Uterine smooth muscle cell (primary cell): ENCODE measurements around the gene ORC1. TPM values are rescaled to one million over a fixed set of nuclear protein-coding genes. Genes with fewer than 3 reads are reported as not detected.

Experiments
- total RNA-seq: library from RNA; depleted of rRNA; stranded (reverse); fragments of >200 nt; gene quantifications from 2 replicates; pipeline ENCODE4 v1.2.3, GENCODE V29; 2014

ORC1 gene
- 3.4 and 13.4 TPM in 2 replicates for total RNA-seq

DNA sequence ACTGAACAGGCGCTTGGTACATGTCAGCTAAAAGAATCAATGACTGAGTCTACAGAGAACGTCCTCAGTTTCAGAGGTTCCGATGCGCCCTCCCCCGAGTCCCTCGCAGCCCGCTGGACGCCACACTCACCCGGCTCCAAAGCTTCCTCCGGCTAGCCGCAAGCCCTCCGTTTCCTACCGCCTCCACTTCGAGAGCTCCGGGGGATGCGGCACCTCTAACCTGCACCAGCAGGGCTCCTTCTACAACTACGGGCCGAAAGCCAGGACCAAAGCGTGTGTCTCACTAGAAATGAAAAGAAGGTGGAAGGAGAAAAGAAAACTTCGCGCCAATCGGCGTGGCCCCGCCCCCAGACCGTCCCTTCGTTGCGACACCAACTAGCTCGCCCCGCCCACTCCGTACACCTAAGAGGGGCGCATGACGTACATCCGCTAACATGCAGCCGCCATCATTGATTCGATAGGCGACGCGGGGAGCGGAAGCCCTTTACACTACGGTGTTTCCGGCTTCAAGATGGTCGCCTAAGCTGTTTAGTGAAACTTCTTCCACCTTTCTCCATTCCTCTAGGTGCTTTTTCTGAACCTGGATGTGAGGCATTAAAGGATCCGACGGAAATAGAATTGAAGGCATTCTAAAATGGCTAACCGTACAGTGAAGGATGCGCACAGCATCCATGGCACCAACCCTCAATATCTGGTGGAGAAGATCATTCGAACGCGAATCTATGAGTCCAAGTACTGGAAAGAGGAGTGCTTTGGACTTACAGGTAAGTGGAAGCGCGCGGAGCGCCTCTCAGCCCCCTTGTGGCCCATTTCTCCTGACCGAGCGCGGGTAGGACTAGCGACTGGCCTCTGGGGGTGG lies at the start of gene ORC1, which contains the start of gene PRPF38A:
Gene ORC1, minus strand, starts transcription at position 308 of the 859 bp plus-strand sequence. CDS start 2,200 bp downstream, outside the sequence.
Gene PRPF38A, plus strand, starts transcription at position 487 of the 859 bp plus-strand sequence. Its CDS starts 148 bp downstream, at position 635.

DNA sequence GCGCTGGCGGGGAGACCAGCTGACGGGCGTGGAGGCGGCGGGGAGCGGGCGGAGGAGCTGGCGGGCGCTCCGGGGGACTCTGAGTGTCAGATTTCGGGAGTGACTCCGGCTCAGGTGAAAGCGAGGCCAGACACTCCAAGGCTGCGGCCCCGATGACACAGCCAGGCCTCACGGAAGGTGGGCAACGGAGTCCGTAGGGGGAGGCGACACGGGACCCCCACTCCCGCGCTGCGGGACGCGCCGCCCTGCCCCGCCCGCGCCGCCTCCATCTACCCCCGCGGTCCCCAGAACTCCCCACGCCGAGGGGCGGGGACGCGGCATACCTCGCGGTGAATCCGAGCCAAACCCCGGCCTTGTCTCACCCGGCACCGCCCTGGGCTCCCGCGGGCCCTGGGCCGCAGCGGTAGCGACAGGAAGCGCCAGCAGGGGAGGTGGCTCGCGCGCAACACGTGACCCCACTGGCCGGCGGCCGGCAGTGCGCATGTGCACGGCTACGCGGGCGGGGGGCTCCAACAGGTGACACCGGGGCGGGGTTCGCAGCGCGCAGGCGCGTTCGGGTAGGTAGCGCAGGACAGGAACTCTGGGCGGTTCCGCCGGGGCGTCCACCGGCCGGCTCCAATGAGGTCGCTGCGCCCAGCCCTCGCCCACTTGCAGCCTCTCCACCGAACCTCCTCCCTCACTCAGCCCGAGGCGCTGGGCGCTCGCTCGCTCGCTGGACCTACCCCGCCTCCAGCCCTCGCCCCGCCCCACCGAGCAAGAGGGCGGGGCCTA lies 38.3 kb downstream of the ORC1 start, which contains the start of gene CC2D1B:
Gene CC2D1B, minus strand, starts transcription at position 460 of the 771 bp plus-strand sequence. CDS start 1,585 bp downstream, outside the sequence.

Other genes starting within 250 kb of the ORC1 start
- 38.1 and 39.9 TPM in 2 replicates for gene CC2D1B, start 38.2 kb downstream of the ORC1 start, total RNA-seq
- 15.1 and 16.4 TPM in 2 replicates for gene PRPF38A, start 179 bp upstream of the ORC1 start, total RNA-seq
- 34.7 and 40.2 TPM in 2 replicates for gene TUT4, start 148.7 kb upstream of the ORC1 start, total RNA-seq
- gene GPX7, start 197.9 kb upstream of the ORC1 start, total RNA-seq, result 9.7 and 11.7 TPM in 2 replicates
- not detected in 2 replicates for gene SHISAL2A, start 228.7 kb upstream of the ORC1 start, total RNA-seq